ENCODE results near the gene KHSRP. TPM values are rescaled to one million over a fixed set of nuclear protein-coding genes. Genes with fewer than 3 reads are reported as not detected.
A peak's percentile ranks its signal among the peaks of the same experiment; 100 is the strongest.

The KHSRP gene
- total and polyA plus RNA-seq, 10 of the 15 experiments (the other 5 are each of a cell fraction or from before 2014, with no cell fraction given), result 4.8 to 440 (median 82.0) TPM

- TF ChIP-seq, protein P1, sequence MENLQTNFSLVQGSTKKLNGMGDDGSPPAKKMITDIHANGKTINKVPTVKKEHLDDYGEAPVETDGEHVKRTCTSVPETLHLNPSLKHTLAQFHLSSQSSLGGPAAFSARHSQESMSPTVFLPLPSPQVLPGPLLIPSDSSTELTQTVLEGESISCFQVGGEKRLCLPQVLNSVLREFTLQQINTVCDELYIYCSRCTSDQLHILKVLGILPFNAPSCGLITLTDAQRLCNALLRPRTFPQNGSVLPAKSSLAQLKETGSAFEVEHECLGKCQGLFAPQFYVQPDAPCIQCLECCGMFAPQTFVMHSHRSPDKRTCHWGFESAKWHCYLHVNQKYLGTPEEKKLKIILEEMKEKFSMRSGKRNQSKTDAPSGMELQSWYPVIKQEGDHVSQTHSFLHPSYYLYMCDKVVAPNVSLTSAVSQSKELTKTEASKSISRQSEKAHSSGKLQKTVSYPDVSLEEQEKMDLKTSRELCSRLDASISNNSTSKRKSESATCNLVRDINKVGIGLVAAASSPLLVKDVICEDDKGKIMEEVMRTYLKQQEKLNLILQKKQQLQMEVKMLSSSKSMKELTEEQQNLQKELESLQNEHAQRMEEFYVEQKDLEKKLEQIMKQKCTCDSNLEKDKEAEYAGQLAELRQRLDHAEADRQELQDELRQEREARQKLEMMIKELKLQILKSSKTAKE (IDR thresholded peaks at IDR 0.05; ENCODE audit: low read depth, poor library complexity, severe bottlenecking), result no peak
Observed at GRCh38 chr19:6373096-6373812, 51.4 kb downstream of the KHSRP start (continued).

GRCh38 chr19:6372594-6373095 lies 52.0 kb downstream of the KHSRP start, which contains the start of gene ALKBH7:
ALKBH7 (plus strand) TSS chr19:6372794; CDS start chr19:6372821, 27 bp downstream.
- Histone ChIP-seq H4K20me1 (ENCODE audit: control insufficient read depth, insufficient read depth) (no peaks in the 10 kb centered on the region), H3K9ac (ENCODE audit: control insufficient read depth, insufficient read depth, low read length) (peak within 1 kb of the TSS; percentile 83), H3K27ac (ENCODE audit: control insufficient read depth, insufficient read depth) (peak within 1 kb of the TSS; percentile 88), H3K36me3 (ENCODE audit: control insufficient read depth in 2 of 2, insufficient read depth in 2 of 2, low read length in 1 of 2) (peaks cover 0 to 5% of the 10 kb centered on the region in 2 experiments; a peak in 3 of 4 replicates), H3K27me3 (replicated peaks in 1 of 2; ENCODE audit: control insufficient read depth in 2 of 2, insufficient read depth in 2 of 2, low read length in 1 of 2) (no peaks in the 10 kb centered on the region), H3K79me2 (ENCODE audit: control insufficient read depth, insufficient read depth, low read length) (no peaks in the 10 kb centered on the region; the same call in 1 of the 2 replicates), H2AFZ (ENCODE audit: control insufficient read depth, low read depth, low read length) (peak within 1 kb of the TSS; percentile 98), H3K4me2 (ENCODE audit: control insufficient read depth, insufficient read depth) (peak within 1 kb of the TSS; percentile 88), H3K4me3 (peak within 1 kb of the TSS; percentile 90), H3K9me3 (replicated peaks; ENCODE audit: control insufficient read depth, insufficient read depth, low read length) (no peaks in the 10 kb centered on the region), H3K4me1 (ENCODE audit: control insufficient read depth, insufficient read depth, low read length) (peaks cover 2% of the 10 kb centered on the region; the same call in 1 of the 2 replicates)
- RAD21 ChIA-PET (ENCODE audit: unreplicated experiment), result interaction anchor here (0.6 to 1.6 kb wide), 11 partner anchors 11 to 491 kb away, joined by 3 to 9 read pairs (median 5); partner anchors contain the start of genes CLPP, DENND1C, GTF2F1 and KHSRP
- SMC1A ChIA-PET (ENCODE audit: uncharacterized antibody, unreplicated experiment), result interaction anchor here (0.8 to 1.3 kb wide), 10 partner anchors 8 to 697 kb away, joined by 3 to 10 read pairs (median 3); partner anchors contain the start of genes CLPP, DENND1C and ZNF557
- ATAC-seq, result peak; percentile 94
- BruUV-seq (replicated peaks), result no TSS peak
- DNase-seq (ENCODE audit: low read depth, low spot score), result peak; percentile 99
- in situ Hi-C loops (cut with MboI) (no loop called here), intact Hi-C loops (cut with micrococcal nuclease; ENCODE audit: unreplicated experiment) (no loop called here)
- CTCF ChIA-PET, result interaction anchor here (0.8 to 1.8 kb wide), 8 partner anchors 9 to 491 kb away, joined by 3 to 10 read pairs (median 6); partner anchors contain the start of genes CLPP, DENND1C and KHSRP
- peak; percentile 99 for FAIRE-seq
- POLR2A ChIA-PET, result interaction anchor here (0.5 to 2.6 kb wide), 18 partner anchors 10 to 755 kb away, joined by 3 to 30 read pairs (median 5); partner anchors contain the start of genes CLPP, DENND1C, GTF2F1 and KHSRP
- under 1% methylated on average over 45 of the region's 47 CpGs for WGBS (ENCODE audit: insufficient coverage, insufficient replicate concordance, low lambda C conversion rate, missing lambda C conversion rate)
- TF ChIP-seq MXI1 (IDR thresholded peaks at IDR 0.05; ENCODE audit: low read depth, low read length) (no peak; the same call in none of the 2 replicates), TBL1XR1 (IDR thresholded peaks at IDR 0.05; ENCODE audit: low read depth, low read length) (0 out of 2 replicates have a peak, but pooled peaks have one; percentile 30), CTCF (IDR thresholded peaks at IDR 0.05 in 2 of 3, conservative IDR thresholded peaks at IDR 0.05 in 1 of 3; ENCODE audit: control insufficient read depth in 2 of 3, extremely low read depth in 1 of 3, insufficient read depth in 1 of 3, low read depth in 3 of 3, low read length in 3 of 3) (no peak), RCOR1 (conservative IDR thresholded peaks at IDR 0.05; ENCODE audit: low read depth, low read length) (no peak), SREBF1 (IDR thresholded peaks at IDR 0.05; ENCODE audit: low read length) (no peak), FOXK2 (IDR thresholded peaks at IDR 0.05) (no peak), ZSCAN29 (IDR thresholded peaks at IDR 0.05) (no peak), LARP7 (IDR thresholded peaks at IDR 0.05) (peak; percentile 85), CBFB (IDR thresholded peaks at IDR 0.05; ENCODE audit: low read depth) (no peak), BMI1 (IDR thresholded peaks at IDR 0.05; ENCODE audit: borderline replicate concordance) (no peak), TCF12 (IDR thresholded peaks at IDR 0.05; ENCODE audit: low read depth, low read length) (no peak)
- TF ChIP-seq, protein P2, sequence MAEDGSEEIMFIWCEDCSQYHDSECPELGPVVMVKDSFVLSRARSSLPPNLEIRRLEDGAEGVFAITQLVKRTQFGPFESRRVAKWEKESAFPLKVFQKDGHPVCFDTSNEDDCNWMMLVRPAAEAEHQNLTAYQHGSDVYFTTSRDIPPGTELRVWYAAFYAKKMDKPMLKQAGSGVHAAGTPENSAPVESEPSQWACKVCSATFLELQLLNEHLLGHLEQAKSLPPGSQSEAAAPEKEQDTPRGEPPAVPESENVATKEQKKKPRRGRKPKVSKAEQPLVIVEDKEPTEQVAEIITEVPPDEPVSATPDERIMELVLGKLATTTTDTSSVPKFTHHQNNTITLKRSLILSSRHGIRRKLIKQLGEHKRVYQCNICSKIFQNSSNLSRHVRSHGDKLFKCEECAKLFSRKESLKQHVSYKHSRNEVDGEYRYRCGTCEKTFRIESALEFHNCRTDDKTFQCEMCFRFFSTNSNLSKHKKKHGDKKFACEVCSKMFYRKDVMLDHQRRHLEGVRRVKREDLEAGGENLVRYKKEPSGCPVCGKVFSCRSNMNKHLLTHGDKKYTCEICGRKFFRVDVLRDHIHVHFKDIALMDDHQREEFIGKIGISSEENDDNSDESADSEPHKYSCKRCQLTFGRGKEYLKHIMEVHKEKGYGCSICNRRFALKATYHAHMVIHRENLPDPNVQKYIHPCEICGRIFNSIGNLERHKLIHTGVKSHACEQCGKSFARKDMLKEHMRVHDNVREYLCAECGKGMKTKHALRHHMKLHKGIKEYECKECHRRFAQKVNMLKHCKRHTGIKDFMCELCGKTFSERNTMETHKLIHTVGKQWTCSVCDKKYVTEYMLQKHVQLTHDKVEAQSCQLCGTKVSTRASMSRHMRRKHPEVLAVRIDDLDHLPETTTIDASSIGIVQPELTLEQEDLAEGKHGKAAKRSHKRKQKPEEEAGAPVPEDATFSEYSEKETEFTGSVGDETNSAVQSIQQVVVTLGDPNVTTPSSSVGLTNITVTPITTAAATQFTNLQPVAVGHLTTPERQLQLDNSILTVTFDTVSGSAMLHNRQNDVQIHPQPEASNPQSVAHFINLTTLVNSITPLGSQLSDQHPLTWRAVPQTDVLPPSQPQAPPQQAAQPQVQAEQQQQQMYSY (CRISPR knock-in tag; IDR thresholded peaks at IDR 0.05), result no peak

Measured in GM12878 (cell line).